Hematopoietic multipotent progenitor cell (in vitro differentiated cells): ENCODE measurements around the gene EBPL. TPM values are rescaled to one million over a fixed set of nuclear protein-coding genes. Genes with fewer than 3 reads are reported as not detected.

Experiments used
- total RNA-seq: library from RNA; depleted of rRNA; stranded (reverse); fragments of >200 nt; gene quantifications from one replicate; pipeline ENCODE4 v1.2.3, GENCODE V29; 2012

The EBPL gene
- total RNA-seq, 1 donor = 283 TPM

Other genes with a start within 250 kb of the EBPL start
- 1.3 TPM for gene CAB39L, start 247.4 kb downstream of the EBPL start, total RNA-seq
- 10.0 TPM for gene SETDB2, start 247.2 kb downstream of the EBPL start, total RNA-seq
- 12.4 TPM for gene PHF11, start 195.5 kb downstream of the EBPL start, total RNA-seq
- gene RCBTB1, start 105.9 kb downstream of the EBPL start, total RNA-seq = 18.0 TPM
- 6.2 TPM for gene ARL11, start 63.0 kb downstream of the EBPL start, total RNA-seq
- 9.4 TPM for gene KPNA3, start 101.2 kb upstream of the EBPL start, total RNA-seq
- 1.6 TPM for gene SPRYD7, start 244.9 kb upstream of the EBPL start, total RNA-seq